ENCODE results near the gene USP4. TPM values are rescaled to one million over a fixed set of nuclear protein-coding genes. Genes with fewer than 3 reads are reported as not detected.

Gene USP4
- total RNA-seq, 1 experiment from 2014 or later, result 31.7 TPM

GRCh38 chr3:49278548-49278947 lies 61.3 kb downstream of the USP4 start:
- ChIA-PET RAD21 (ENCODE audit: low non-redundant PET in 1 of 2, low total read pairs in 2 of 2, uncharacterized antibody in 2 of 2, unreplicated experiment in 2 of 2) (no interaction called here), CTCF (interaction anchor here (1.4 kb wide), 1 partner anchor 107 kb away, joined by 3 read pairs; the partner anchor contains the start of gene KLHDC8B)
- intact Hi-C loops (cut with micrococcal nuclease), result no loop called here

DNA sequence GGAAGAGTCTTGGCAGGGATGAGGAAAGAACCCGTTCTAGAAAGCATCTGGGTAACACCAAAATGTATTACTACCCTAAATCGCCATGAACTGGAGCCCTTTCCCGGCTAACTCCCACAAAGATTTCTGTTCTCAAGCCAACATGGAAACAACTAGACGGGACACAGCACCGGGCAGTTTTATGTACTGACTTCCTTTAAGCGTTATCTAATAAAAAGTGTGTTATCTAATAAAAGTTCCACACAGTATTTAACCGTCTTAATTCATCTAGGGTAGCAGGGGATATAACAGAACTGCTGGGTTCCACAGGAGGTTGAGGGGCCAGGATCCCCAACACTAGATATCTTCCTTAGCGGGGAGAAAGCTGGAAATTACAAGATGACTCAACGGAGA lies 62.5 kb downstream of the USP4 start:
- no peak for ATAC-seq
- CTCF ChIA-PET, result no interaction called here
- no peak overlapping the region for H3K4me3 ChIP-seq (replicated peaks in 1 of 2; ENCODE audit: low read depth in 1 of 2, low read length in 2 of 2)
- POLR2A ChIA-PET, result no interaction called here
- H3K79me2 ChIP-seq (ENCODE audit: insufficient read depth, low read length), result no peaks in the 10 kb centered on the region
- H3K9me3 ChIP-seq (ENCODE audit: control insufficient read depth in 1 of 2, insufficient read depth in 1 of 2, low read depth in 1 of 2, low read length in 2 of 2), result no peaks in the 10 kb centered on the region
- H3K27me3 ChIP-seq (ENCODE audit: insufficient read depth, low read length), result no peaks in the 10 kb centered on the region
- RAD21 ChIA-PET (ENCODE audit: low non-redundant PET in 1 of 2, low total read pairs in 2 of 2, uncharacterized antibody in 2 of 2, unreplicated experiment in 2 of 2), result no interaction called here
- H3K9ac ChIP-seq (ENCODE audit: low read length), result no peak overlapping the region
- no peak overlapping the region for H3K4me2 ChIP-seq (ENCODE audit: low read length)
- no peak for DNase-seq (ENCODE audit: low read depth, low spot score)
- H3K9me2 ChIP-seq (ENCODE audit: insufficient read depth), result no peaks in the 10 kb centered on the region
- intact Hi-C loops (cut with micrococcal nuclease), result no loop called here
- no peaks in the 10 kb centered on the region for H3K4me1 ChIP-seq (ENCODE audit: control insufficient read depth in 1 of 2, insufficient read depth in 2 of 2, low read length in 2 of 2)
- H2AFZ ChIP-seq (ENCODE audit: low read depth, low read length, poor library complexity, severe bottlenecking), result no peak overlapping the region
- no peak overlapping the region for H3K27ac ChIP-seq (ENCODE audit: low read depth, low read length)
- BruUV-seq (replicated peaks), result no TSS peak
- peaks cover 11 to 21% of the 10 kb centered on the region in 2 experiments; a peak in 3 of 4 replicates for H3K36me3 ChIP-seq (ENCODE audit: control insufficient read depth in 1 of 2, insufficient read depth in 2 of 2, low read length in 2 of 2)
- no peaks in the 10 kb centered on the region for H4K20me1 ChIP-seq (ENCODE audit: insufficient read depth)
- TF ChIP-seq REST (IDR thresholded peaks at IDR 0.05; ENCODE audit: low read depth) (no peak), SP1 (IDR thresholded peaks at IDR 0.05; ENCODE audit: low read depth) (no peak), POLR2A (IDR thresholded peaks at IDR 0.05; ENCODE audit: borderline replicate concordance, extremely low read depth, insufficient read depth, insufficient read length) (no peak), CBX3 (IDR thresholded peaks at IDR 0.05; ENCODE audit: low read depth) (no peak), SRF (IDR thresholded peaks at IDR 0.05; ENCODE audit: low read depth) (no peak), RAD21 (IDR thresholded peaks at IDR 0.05; ENCODE audit: low read depth) (no peak), EZH2 (IDR thresholded peaks at IDR 0.05) (no peak), TCF7L2 (IDR thresholded peaks at IDR 0.05; ENCODE audit: borderline replicate concordance, extremely low read depth, insufficient read depth, insufficient read length) (no peak), CEBPB (IDR thresholded peaks at IDR 0.05; ENCODE audit: low read depth) (no peak), FOSL1 (IDR thresholded peaks at IDR 0.05; ENCODE audit: low read depth) (no peak), YY1 (IDR thresholded peaks at IDR 0.05; ENCODE audit: extremely low read depth, insufficient replicate concordance, low read depth, low read length) (no peak), JUND (IDR thresholded peaks at IDR 0.05) (no peak)
- TF ChIP-seq, protein P1, sequence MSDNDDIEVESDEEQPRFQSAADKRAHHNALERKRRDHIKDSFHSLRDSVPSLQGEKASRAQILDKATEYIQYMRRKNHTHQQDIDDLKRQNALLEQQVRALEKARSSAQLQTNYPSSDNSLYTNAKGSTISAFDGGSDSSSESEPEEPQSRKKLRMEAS (IDR thresholded peaks at IDR 0.05), result no peak
- TF ChIP-seq, protein P2, sequence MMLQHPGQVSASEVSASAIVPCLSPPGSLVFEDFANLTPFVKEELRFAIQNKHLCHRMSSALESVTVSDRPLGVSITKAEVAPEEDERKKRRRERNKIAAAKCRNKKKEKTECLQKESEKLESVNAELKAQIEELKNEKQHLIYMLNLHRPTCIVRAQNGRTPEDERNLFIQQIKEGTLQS (IDR thresholded peaks at IDR 0.05), result no peak
- TF ChIP-seq, protein P3, sequence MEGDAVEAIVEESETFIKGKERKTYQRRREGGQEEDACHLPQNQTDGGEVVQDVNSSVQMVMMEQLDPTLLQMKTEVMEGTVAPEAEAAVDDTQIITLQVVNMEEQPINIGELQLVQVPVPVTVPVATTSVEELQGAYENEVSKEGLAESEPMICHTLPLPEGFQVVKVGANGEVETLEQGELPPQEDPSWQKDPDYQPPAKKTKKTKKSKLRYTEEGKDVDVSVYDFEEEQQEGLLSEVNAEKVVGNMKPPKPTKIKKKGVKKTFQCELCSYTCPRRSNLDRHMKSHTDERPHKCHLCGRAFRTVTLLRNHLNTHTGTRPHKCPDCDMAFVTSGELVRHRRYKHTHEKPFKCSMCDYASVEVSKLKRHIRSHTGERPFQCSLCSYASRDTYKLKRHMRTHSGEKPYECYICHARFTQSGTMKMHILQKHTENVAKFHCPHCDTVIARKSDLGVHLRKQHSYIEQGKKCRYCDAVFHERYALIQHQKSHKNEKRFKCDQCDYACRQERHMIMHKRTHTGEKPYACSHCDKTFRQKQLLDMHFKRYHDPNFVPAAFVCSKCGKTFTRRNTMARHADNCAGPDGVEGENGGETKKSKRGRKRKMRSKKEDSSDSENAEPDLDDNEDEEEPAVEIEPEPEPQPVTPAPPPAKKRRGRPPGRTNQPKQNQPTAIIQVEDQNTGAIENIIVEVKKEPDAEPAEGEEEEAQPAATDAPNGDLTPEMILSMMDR (IDR thresholded peaks at IDR 0.05 in 2 of 3, conservative IDR thresholded peaks at IDR 0.05 in 1 of 3; ENCODE audit: borderline replicate concordance in 1 of 3, insufficient read depth in 1 of 3, low read depth in 2 of 3, low read length in 2 of 3), result no peak

More at GRCh38 chr3:49278548-49278947, 61.3 kb downstream of the USP4 start:
- Histone ChIP-seq H3K27ac (ENCODE audit: low read depth, low read length) (no peak overlapping the region), H3K9me2 (ENCODE audit: insufficient read depth) (no peaks in the 10 kb centered on the region), H3K36me3 (ENCODE audit: control insufficient read depth in 1 of 2, insufficient read depth in 2 of 2, low read length in 2 of 2) (peaks cover 13 to 24% of the 10 kb centered on the region in 2 experiments; a peak in 3 of 4 replicates), H3K4me3 (replicated peaks in 1 of 2; ENCODE audit: low read depth in 1 of 2, low read length in 2 of 2) (no peak overlapping the region), H4K20me1 (ENCODE audit: insufficient read depth) (no peaks in the 10 kb centered on the region), H3K79me2 (ENCODE audit: insufficient read depth, low read length) (no peaks in the 10 kb centered on the region), H3K4me2 (ENCODE audit: low read length) (no peak overlapping the region), H3K9me3 (ENCODE audit: control insufficient read depth in 1 of 2, insufficient read depth in 1 of 2, low read depth in 1 of 2, low read length in 2 of 2) (no peaks in the 10 kb centered on the region), H3K4me1 (ENCODE audit: control insufficient read depth in 1 of 2, insufficient read depth in 2 of 2, low read length in 2 of 2) (no peaks in the 10 kb centered on the region), H3K27me3 (ENCODE audit: insufficient read depth, low read length) (no peaks in the 10 kb centered on the region), H2AFZ (ENCODE audit: low read depth, low read length, poor library complexity, severe bottlenecking) (no peak overlapping the region), H3K9ac (ENCODE audit: low read length) (no peak overlapping the region)
- ATAC-seq (no peak), DNase-seq (ENCODE audit: low read depth, low spot score) (no peak)
- TF ChIP-seq EZH2 (IDR thresholded peaks at IDR 0.05) (no peak), POLR2AphosphoS5 (IDR thresholded peaks at IDR 0.05; ENCODE audit: low read depth, low read length) (no peak), ZFX (IDR thresholded peaks at IDR 0.05) (no peak)
- TF ChIP-seq, protein P1 (IDR thresholded peaks at IDR 0.05), result no peak
- POLR2A ChIA-PET, result no interaction called here
- BruUV-seq (replicated peaks), result no TSS peak
